Activated CD4-positive, alpha-beta T cell treated with anti-CD3 and anti-CD28 coated beads for 4 hours (primary cell): ENCODE results near the gene MICU2.

Experiments used
- DNase-seq, 2 donors: peaks; one replicate each; pipeline ENCODE4 v3.0.0-alpha.2; 2020

MICU2 gene

DNA sequence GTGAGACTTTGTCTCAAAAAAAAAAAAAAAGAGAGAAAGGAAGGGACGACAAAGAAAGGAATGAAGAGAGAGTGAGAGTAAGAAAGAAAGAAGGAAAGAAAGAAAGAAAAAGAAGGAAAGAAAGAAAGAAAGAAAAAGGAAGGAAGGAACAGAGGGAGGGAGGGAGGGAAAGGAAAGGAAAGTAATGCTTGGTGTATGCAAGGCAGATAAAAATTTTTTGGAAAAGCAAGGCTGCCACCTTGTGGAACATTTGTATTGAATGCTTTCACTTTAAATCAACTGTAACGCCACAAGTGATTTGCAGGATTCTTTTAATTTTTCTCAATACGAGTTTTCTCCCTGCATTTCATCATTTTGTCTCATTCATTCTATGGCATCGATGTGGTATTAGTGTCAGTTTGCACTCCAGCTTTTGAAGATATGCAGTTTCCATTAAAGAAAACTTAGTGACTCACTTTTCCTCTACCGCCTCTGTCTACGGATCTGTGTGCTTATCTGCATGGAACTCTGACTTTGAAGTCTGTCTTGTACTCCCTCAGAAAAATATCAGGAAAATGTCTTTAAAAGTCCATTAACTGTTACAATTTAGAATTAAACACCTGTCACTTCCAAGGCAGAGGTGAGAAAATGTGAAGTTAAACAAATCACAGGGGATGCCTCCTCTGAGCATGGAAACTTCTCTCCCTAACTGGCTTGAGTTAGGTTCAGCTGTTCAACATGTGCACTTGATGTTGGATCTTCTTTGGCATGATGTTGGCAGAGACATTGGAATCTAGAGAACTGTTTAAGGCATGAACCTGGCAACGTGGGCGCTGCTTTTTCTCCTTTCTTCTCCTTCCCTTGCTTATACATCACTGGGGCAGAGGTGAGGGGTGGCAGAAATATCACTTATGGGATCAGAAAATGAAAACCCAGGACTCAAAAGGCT lies 124.8 kb downstream of the MICU2 start:
- peak; percentile 20 to 60 for DNase-seq

DNA sequence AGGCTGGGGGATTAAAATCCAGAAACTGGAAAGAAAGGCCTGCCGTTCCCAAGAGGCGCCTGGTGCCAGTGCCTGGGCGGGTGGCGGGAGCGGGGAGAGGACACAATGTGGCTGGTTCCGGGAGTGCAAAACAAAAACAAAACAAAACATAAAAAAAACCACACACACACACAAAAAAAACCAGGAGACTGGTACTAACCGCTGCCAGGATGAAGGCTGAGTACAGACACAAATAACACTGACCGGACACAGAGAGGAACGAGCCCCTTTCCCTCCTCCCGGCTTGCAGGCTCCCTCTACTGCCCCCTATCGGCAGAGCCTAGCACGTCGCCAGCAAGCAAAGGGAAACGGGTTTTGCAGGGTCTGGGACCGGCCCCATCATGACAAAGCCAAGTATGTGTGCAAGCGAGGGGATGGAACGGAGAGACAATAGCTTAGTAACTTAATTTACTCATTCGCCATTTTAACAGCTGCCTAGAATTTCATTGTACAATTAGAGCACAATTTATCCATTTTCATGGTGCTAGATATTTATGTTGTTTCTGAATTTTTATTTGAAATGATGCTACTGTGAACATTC lies 127.0 kb downstream of the MICU2 start:
- peak; percentile 72 to 77 for DNase-seq

DNA sequence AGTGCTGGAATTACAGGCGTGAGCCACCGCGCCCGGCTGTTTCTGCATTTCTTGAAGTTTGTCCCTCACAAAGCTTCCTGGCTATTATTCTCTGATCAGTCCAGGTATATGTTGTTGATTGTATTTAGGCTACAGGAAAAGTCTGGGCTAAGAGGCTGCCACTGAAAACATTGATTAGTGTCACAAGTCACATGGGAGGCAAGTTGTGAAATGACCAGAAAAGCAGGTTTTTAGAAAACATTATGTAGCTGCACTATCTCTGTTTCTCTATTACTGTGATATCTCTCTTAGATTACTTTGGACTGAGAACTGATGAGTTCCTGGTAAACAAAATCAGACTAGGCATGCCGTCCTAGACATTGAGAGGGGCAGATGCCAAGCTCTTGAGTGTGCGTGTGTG lies 128.9 kb downstream of the MICU2 start:
- DNase-seq, result no peak

DNA sequence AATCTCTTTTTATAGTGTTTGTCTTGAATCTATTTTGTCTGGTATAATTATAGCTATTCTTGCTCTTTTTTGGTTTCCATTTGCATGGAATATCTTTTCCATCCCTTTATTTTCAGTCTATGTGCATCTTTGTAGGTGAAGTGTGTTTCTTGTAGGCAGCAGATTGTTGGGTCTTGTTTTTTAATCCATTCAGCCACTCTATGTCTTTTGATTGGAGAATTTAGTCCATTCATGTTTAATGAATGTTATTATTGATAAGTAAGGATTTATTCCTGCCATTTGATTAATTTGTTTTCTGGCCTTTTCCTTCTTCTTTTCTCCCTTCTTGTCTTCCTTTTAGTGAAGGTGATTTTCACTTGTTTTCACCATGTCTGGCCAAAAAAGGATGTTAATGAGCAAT lies 133.2 kb downstream of the MICU2 start:
- DNase-seq, result no peak

DNA sequence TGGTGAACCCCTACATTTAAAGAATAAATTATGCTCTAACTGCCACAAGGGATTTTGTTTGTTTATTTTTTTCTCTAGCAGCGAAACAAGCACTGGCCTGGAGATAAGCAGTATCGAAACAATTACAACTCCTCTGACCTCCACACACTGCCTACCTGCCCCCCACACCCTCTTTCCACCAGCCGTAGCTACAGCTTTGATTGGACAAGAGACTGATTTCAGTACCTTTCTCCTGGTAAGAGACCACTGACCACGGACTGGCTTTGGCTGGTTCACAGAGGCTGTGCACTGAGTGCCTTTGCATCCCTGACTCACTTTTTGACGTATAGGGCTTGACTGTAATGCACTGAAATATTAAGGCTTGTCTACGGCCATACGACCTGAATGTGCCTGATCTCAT lies 137.4 kb downstream of the MICU2 start:
- DNase-seq, result no peak

DNA sequence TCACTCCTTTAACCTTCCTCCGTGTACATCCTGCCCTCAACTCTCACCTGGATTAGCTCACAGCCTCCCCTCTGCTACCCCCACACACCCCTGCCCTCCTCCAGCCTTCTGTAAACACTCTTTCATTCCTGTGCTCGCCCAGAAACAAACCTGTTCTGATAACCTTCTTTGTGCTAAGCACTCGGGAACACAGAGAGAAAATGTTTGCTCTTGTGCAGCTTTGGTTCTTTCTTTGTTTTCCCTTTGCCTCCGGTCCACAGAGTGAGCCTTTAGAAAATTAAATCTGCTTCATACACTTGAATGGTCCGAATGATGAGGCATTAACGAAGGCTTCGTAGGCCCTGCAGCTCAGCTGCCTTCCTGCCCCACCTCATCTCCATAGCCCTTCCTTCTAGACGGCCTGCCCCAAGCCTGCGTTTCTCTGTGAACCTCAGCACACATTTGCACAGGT lies 138.2 kb downstream of the MICU2 start:
- DNase-seq, result no peak

DNA sequence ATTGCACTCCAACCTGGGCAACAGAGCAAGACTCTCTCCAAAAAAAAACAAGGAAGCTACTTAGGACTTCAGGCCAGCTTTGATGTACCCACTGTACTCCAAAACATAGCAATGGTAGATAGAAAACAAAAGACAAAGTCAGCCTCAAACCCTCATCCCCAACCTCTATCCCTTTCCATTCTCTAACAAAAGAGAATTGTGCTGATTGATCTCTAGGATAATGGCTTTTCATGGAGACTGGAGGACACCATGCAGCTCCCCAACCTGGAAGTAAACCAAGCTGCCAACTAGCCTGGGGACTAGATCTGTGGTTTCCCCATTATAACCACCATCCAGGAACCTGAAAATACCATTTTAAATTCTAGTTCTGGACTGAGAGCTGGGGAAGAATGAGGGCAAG lies 140.5 kb downstream of the MICU2 start:
- no peak for DNase-seq

DNA sequence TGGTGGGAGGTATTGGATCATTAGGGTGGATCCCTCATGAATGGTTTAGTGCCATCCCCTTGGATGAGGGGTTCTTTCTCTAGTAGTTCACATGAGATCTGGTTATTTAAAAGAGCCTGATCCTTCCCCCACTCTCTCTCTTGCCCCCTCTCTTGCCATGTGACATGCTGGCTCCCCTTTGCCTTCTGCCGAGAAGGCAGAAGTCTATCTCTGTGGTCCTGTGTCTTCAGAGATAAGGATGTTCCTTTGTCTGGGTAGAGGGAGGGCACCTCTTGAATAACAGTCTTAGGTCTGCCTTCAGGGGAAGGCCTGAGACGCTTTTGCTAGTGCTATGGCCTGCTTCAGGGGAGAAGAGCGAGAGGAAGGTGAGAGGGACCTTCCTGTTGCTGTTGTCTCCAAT lies 142.8 kb downstream of the MICU2 start:
- DNase-seq, result no peak

DNA sequence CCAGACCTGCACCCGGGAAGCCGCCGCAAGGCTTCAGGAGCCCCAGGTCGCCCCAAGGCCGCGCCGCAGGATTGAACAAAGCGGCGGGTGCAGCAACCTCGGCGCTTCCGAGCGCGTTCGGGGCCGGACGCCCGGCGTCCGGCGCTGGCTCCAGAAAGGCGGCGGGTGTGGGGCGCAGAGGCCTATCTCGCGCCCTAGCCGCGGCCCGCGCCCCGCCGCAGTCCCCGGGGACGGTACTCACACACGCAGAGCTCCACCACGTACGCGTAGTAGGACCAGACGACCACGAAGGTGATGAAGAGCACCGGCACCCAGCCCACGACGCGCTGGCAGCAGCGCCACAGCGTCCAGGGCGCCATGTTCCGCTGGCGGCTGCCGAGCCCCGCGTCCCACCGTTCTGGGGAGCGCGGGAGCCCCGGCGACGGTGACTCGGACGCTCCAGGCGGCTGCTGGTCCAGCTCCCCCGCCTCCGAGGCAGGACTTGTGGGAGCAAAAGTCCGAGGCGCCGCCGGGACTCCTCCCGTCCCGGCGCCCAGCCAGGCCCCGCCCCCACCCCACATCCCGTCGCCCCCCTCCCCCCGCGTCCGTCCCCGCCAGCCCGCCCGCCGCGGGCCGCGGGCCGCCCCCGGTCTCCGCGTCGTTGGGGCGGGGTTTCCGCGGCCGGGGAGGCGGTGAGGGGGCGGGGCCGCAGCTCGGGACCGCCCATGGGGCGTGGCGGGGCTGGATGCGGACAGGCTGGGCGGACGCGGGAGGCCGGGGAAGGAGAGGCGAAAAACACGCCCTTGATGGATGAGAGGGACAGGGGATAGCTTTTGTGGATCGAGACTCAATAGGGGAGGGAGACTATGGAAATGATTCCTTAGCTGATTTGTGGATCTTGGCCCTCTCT lies 144.9 kb downstream of the MICU2 start, which contains the start of gene ZDHHC20:
ZDHHC20 (minus strand) TSS at position 491 of the 889 bp plus-strand sequence; CDS start at position 359, 132 bp downstream.
- peak; percentile 85 to 89 for DNase-seq

DNA sequence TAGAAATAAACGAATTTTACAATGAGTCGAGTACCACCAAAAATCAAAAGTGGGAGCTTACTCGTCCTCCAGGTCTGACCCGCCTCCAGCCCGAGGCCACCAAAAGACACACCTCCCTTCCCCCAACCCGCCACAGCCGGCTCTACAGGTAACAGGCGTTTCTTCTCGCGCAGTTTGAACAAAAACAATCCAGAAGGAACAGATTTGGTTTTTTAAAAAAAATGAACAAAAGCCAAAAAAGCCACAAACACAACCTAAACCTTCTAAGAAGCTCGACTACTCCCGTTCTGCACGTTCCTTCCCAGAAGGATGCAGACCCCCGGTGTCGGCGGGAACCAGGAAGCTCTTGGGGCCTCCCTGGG lies 145.5 kb downstream of the MICU2 start:
- DNase-seq, result peak; percentile 36 to 54

DNA sequence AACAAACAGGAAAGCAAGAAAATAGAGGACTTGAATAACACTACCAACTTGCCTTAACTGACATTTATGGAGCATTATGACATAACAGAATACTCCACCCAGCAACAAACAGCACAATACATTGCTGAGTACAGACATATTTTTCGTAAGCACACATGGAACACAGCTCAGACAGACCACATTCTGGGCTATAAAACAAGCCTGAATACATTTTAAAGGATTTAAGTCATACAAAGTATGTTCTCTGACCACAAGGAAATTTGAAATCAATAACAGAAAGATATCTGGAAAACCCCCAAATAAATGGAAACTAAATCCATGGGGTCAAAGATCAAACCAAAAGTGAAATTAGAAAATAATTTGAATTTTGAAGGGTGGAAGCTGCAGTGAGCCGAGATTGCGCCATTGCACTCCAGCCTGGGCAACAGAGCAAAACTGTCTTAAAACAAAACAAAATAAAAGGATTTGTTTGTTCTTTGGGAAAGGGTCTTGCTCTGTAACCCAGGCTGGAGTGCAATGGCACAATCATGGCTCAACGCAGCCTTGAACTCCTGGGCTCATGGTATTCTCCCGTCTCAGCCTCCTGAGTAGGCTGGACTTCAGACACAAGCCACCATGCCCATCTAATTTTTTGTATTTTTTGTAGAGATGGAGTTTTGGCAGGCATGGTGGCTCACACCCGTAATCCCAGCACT lies 150.4 kb downstream of the MICU2 start:
- no peak for DNase-seq

DNA sequence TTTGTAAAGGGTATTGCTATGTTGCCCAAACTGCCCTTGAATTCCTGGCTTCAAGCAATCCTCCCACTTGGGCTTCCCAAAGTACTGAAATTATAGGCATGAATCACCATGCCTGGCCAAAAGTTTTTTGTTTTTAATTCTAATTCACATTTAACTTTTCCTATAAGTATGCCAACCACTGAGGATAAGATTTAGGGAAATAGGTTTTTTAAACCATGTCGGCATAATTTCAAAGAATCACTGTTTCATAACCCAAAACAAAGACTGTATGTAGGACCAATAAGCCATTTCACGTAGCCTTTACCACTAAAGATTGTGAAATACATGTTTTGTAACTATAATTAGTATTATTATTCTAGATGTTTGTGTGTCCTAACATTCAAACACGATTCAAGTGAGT lies 153.0 kb downstream of the MICU2 start:
- no peak for DNase-seq

DNA sequence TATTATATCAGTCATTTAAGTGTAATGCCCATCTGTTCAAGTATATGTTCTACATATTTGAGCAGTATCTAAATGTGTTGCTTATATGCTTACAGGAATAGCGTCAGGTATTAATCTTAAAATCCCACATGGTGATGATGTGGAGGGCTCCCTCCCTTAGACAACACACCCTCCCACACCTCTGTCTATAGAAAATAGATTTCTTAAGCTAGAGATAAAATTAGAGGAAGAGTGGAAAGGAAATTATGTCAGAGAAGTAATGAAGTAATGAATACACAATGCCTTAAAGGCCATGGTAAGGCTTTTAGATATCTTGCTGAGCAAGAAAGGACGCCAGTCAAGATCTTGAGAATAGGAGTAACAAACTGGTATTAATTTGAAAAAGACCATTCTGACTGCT lies 157.3 kb downstream of the MICU2 start:
- no peak for DNase-seq

DNA sequence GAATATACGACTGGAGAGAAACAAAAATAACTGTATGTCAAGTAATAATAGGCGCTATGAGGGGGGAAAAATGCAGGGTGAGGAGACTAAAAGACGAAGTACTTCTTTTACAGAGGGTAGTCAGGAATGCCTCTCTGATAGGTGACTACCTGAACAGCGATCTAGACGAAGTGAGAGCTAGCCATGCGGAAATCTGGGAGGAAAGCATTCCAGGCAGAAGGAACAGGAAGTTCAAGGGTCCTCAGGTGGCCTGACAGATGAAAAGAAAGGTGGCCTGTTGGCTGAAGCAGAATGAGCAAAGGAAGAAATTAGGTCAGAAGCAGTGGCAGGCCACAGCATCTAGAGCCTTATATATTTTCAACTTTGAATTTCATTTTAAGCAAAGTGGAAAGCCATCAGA lies 158.2 kb downstream of the MICU2 start:
- DNase-seq, result no peak

DNA sequence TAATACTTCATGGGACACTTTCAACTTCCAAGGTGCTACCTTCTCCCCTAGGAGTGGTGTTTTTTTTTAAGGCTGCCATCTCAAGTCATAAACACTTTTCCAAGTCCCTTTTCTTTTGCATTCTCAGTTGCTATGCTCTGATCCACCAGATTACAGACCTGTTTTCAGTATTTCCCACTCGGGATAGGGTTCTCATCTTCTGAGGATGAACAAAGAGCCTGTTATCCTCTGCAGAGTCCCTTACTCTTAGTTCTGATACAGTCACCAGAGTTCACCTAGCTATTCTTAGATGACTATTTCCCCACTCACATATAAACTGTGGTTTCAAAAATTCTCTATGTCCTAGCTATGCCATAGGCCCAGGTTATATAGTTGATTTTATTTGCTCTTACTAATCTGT lies 160.8 kb downstream of the MICU2 start:
- no peak for DNase-seq
